ENCODE measurements around the gene LGALS1. TPM values are rescaled to one million over a fixed set of nuclear protein-coding genes. Genes with fewer than 3 reads are reported as not detected.

LGALS1 gene
- total RNA-seq, 1 donor from 2014 or later = 50.7 TPM

DNA sequence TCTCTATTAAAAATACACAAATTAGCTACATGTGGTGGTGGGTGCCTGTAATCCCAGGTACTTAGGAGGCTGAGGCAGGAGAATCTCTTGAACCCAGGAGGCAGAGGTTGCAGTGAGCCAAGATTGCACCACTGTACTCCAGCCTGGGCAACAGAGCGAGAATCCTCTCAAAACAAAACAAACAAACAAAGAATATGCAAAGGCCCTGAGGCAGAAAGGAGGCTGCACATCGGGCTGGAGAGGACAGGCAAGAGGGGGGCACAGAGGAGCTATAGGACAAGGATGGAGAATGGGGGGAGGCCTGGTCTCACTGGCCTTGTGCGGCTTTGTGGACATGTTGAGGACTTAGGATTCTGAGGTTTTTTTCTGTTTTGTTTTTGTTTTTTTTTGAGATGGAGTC, 29.8 kb downstream of the LGALS1 start:
- peaks cover 3% of the 10 kb centered on the region for H3K9me3 Mint-ChIP-seq (ENCODE audit: unreplicated experiment)
- no peak for DNase-seq
- no peak overlapping the region for H3K4me3 Mint-ChIP-seq (ENCODE audit: unreplicated experiment)
- H3K4me1 Mint-ChIP-seq (ENCODE audit: low read depth, unreplicated experiment) = no peaks in the 10 kb centered on the region
- H3K27ac Mint-ChIP-seq (ENCODE audit: unreplicated experiment) = no peak overlapping the region
- no peaks in the 10 kb centered on the region for H3K36me3 Mint-ChIP-seq (ENCODE audit: unreplicated experiment)
- H3K27me3 Mint-ChIP-seq (ENCODE audit: unreplicated experiment) = peaks cover 6% of the 10 kb centered on the region
- TF ChIP-seq, protein P1, sequence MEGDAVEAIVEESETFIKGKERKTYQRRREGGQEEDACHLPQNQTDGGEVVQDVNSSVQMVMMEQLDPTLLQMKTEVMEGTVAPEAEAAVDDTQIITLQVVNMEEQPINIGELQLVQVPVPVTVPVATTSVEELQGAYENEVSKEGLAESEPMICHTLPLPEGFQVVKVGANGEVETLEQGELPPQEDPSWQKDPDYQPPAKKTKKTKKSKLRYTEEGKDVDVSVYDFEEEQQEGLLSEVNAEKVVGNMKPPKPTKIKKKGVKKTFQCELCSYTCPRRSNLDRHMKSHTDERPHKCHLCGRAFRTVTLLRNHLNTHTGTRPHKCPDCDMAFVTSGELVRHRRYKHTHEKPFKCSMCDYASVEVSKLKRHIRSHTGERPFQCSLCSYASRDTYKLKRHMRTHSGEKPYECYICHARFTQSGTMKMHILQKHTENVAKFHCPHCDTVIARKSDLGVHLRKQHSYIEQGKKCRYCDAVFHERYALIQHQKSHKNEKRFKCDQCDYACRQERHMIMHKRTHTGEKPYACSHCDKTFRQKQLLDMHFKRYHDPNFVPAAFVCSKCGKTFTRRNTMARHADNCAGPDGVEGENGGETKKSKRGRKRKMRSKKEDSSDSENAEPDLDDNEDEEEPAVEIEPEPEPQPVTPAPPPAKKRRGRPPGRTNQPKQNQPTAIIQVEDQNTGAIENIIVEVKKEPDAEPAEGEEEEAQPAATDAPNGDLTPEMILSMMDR (IDR thresholded peaks at IDR 0.05; ENCODE audit: partially characterized antibody, unreplicated experiment) = no peak

DNA sequence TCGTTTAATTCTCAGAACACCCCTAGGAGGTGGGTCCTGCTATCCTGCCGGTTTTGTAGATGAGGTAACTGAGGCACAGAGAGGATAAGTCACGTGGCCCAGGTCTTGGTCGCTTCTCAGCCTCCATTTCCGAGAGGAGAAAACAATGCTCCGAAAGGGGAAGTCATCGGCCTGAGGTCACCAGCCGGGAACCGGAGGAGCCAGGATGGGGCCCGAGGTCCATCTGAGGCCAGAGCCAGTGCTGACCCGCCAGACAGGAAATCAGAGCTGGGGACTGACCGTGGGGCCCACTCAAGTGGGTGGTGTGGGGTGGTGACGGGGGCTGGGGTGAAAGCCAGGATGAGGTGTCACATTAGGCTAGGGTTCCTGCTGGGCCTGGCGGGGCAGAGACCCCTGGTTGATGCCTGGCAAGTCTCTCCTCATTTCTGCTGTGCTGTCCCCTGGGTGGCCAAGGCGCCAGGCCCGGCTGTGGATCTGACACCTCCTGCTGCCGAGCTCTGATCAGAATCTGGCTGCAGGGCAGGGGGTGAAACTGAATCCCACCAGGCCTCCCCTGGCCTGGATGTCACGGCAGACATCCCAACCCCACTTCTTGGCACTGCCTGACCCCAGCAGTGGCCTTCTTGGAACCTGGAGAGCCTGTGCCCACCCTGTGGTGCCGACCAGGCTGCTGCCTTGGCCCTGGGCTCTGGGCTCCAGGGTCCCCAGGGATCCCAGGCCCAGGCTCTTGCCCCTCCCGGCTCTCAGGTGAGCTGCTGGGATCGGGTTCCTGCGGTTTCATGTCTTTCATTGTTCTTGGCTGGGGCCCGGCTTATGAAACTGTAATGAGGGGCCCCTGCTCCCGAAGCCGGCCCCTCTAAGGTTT, 33.4 kb downstream of the LGALS1 start:
- Mint-ChIP-seq H3K9me3 (ENCODE audit: unreplicated experiment) (peaks cover 4% of the 10 kb centered on the region), H3K4me3 (ENCODE audit: unreplicated experiment) (no peak overlapping the region), H3K27ac (ENCODE audit: unreplicated experiment) (no peak overlapping the region), H3K27me3 (ENCODE audit: unreplicated experiment) (peaks cover 4% of the 10 kb centered on the region), H3K36me3 (ENCODE audit: unreplicated experiment) (no peaks in the 10 kb centered on the region), H3K4me1 (ENCODE audit: low read depth, unreplicated experiment) (no peaks in the 10 kb centered on the region)
- no peak for DNase-seq
- TF ChIP-seq, protein P1 (IDR thresholded peaks at IDR 0.05; ENCODE audit: partially characterized antibody, unreplicated experiment) = no peak

DNA sequence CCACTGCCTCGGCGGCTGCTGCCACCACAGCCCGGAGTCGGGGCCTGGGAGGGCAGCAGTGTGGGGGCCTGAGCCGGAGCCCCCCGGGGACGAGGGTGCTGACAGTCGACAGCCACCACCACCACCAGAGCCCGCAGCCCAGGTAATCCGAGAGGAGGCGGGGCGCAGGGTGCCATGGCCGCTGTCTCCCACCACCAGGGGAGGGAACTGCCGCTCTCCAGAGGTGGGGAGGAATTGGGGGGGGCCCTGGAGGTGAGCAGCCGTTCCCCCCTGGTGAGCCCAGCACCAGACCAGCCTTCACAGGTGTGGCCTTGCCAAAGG, 34.0 kb downstream of the LGALS1 start:
- Mint-ChIP-seq H3K36me3 (ENCODE audit: unreplicated experiment) (no peaks in the 10 kb centered on the region), H3K27me3 (ENCODE audit: unreplicated experiment) (peaks cover 4% of the 10 kb centered on the region), H3K4me3 (ENCODE audit: unreplicated experiment) (no peak overlapping the region), H3K27ac (ENCODE audit: unreplicated experiment) (no peak overlapping the region), H3K9me3 (ENCODE audit: unreplicated experiment) (peaks cover 4% of the 10 kb centered on the region), H3K4me1 (ENCODE audit: low read depth, unreplicated experiment) (no peaks in the 10 kb centered on the region)
- DNase-seq = no peak
- TF ChIP-seq, protein P1 (IDR thresholded peaks at IDR 0.05; ENCODE audit: partially characterized antibody, unreplicated experiment) = no peak

DNA sequence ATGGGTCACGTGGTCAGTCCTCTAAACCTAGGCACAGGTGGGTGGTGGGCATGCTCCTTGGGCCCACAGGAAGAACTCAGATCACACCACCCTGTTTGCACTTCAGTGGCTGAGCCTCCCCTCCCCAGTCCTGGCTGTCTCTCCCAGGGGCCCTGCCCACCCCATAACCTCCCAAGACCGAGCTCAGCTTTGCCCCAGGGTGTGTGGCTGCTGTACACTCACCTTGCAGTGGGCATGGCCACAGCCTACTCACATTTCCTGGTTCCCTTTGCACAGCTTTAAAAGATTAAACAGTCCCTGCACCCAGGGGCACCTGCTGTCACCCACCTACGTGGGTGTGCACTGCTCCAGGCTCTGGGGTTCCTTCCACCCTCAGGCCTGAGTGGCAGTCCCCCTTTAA, 35.2 kb downstream of the LGALS1 start:
- H3K9me3 Mint-ChIP-seq (ENCODE audit: unreplicated experiment) = peaks cover 3% of the 10 kb centered on the region
- peaks cover 3% of the 10 kb centered on the region for H3K27me3 Mint-ChIP-seq (ENCODE audit: unreplicated experiment)
- no peak for DNase-seq
- no peaks in the 10 kb centered on the region for H3K4me1 Mint-ChIP-seq (ENCODE audit: low read depth, unreplicated experiment)
- no peak overlapping the region for H3K4me3 Mint-ChIP-seq (ENCODE audit: unreplicated experiment)
- TF ChIP-seq, protein P1 (IDR thresholded peaks at IDR 0.05; ENCODE audit: partially characterized antibody, unreplicated experiment) = no peak
- no peaks in the 10 kb centered on the region for H3K36me3 Mint-ChIP-seq (ENCODE audit: unreplicated experiment)
- no peak overlapping the region for H3K27ac Mint-ChIP-seq (ENCODE audit: unreplicated experiment)

DNA sequence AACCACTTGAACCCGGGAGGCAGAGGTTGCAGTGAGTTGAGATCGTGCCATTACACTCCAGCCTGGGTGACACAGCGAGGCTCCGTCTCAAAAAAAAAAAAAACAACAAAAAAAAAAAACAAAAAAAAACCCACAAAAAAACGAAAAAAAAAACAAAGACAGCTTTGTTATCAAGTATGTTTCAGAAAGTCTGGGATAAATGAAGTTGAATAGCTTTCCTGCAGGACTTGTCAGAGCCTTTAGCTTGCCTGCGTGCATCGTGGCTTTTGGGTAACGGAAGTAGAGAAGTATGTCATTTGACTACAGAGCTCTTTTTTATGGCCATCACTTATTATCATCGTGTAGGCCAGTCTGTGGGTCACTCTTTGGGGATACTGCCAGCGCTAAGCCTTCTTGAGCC, 36.1 kb downstream of the LGALS1 start:
- TF ChIP-seq, protein P1 (IDR thresholded peaks at IDR 0.05; ENCODE audit: partially characterized antibody, unreplicated experiment) = no peak
- Mint-ChIP-seq H3K27me3 (ENCODE audit: unreplicated experiment) (no peaks in the 10 kb centered on the region), H3K27ac (ENCODE audit: unreplicated experiment) (no peak overlapping the region), H3K4me3 (ENCODE audit: unreplicated experiment) (no peak overlapping the region), H3K9me3 (ENCODE audit: unreplicated experiment) (peaks cover 2% of the 10 kb centered on the region), H3K36me3 (ENCODE audit: unreplicated experiment) (peaks cover 1% of the 10 kb centered on the region), H3K4me1 (ENCODE audit: low read depth, unreplicated experiment) (no peaks in the 10 kb centered on the region)
- DNase-seq = no peak
